Cardiac fibroblast (primary cell): ENCODE results near the gene GNAZ.

Experiments
- DNase-seq, 2 donors: peaks; one replicate each; pipeline versions ENCODE4 v3.0.0 to v3.0.0-alpha.2; 2010; ENCODE audit warnings: low read depth in 2 of 2
- H3K4me3 ChIP-seq, 2 donors: replicated peaks in 1 of 2; 1 replicate in 1 of 2; 2 replicates in 1 of 2; pipeline ENCODE4 v1.5.1; 2011; ENCODE audit warnings: low read depth in 2 of 2, low read length in 2 of 2, mild to moderate bottlenecking in 2 of 2, moderate library complexity in 1 of 2
- CTCF ChIP-seq: IDR thresholded peaks from one replicate; pipeline ENCODE4 v1.5.1; 2011; ENCODE audit warnings: low read depth, mild to moderate bottlenecking, low read length, inconsistent platforms

GNAZ gene

GRCh38 chr22:23036684-23037428, 33.5 kb upstream of the GNAZ start:
- peak; percentile 13 to 49 for DNase-seq
- no peak overlapping the region for H3K4me3 ChIP-seq
- TF ChIP-seq CTCF: no peak

GRCh38 chr22:23037429-23038333, 32.6 kb upstream of the GNAZ start:
- DNase-seq: no peak
- H3K4me3 ChIP-seq: no peak overlapping the region
- TF ChIP-seq CTCF: no peak

- no peak for DNase-seq
- TF ChIP-seq CTCF: no peak
- H3K4me3 ChIP-seq: no peak overlapping the region
These were observed 32.0 kb upstream of the GNAZ start for GRCh38 chr22:23038334-23038642.

- no peak overlapping the region for H3K4me3 ChIP-seq
These were observed 31.4 kb upstream of the GNAZ start for GRCh38 chr22:23038902-23039301.

GRCh38 chr22:23042179-23042578, 28.1 kb upstream of the GNAZ start:
- no peak for TF ChIP-seq CTCF
- H3K4me3 ChIP-seq: no peak overlapping the region
- no peak for DNase-seq

More at GRCh38 chr22:23038902-23039301, 31.4 kb upstream of the GNAZ start:
- TF ChIP-seq CTCF: no peak
- DNase-seq: no peak

GRCh38 chr22:23044570-23044969, 25.7 kb upstream of the GNAZ start:
- H3K4me3 ChIP-seq: no peak overlapping the region
- no peak for DNase-seq
- TF ChIP-seq CTCF: no peak
